SK-N-SH (cell line): ENCODE measurements around the gene LCNL1. TPM values are rescaled to one million over a fixed set of nuclear protein-coding genes. Genes with fewer than 3 reads are reported as not detected.

ENCODE experiments used
- CTCF ChIA-PET: fragments of 300-600, 350-600 bp; formaldehyde crosslinking; extraction: SDS; loops from one replicate; lab custom pipeline; 2021; lab: Yijun Ruan, JAX
- POLR2A ChIA-PET: fragments of 350-600 bp; sonication (Branson Sonifier 250); formaldehyde crosslinking; extraction: SDS; loops from one replicate; lab custom pipeline; 2020; ENCODE audit warnings: antibody characterized with exemption, inconsistent platforms; lab: Yijun Ruan, JAX
- DNase-seq: peaks from one replicate; pipeline ENCODE4 v3.0.0; 2012
- H2AFZ ChIP-seq: fragments of 200-600 bp; sonication (generic); 2 replicates; pipeline ENCODE4 v1.8.1; 2016; ENCODE audit warnings: antibody characterized with exemption, mild to moderate bottlenecking, low read depth
- H3F3A ChIP-seq: fragments of 200-600 bp; sonication (generic); replicated peaks from 2 replicates; pipeline ENCODE3; 2016; ENCODE audit warnings: antibody characterized with exemption, mild to moderate bottlenecking; ENCODE audit not compliant: insufficient read depth
- H3K27ac ChIP-seq, 2 experiments: fragments of 200-500 bp in 1 of 2; fragments of 200-600 bp in 1 of 2; sonication (Bioruptor generic) in 1 of 2; sonication (generic), shearing (Covaris generic) in 1 of 2; 2 replicates each; pipeline versions ENCODE4 v1.5.1 to v1.6.1; 2014 to 2016; ENCODE audit warnings: low read depth in 2 of 2, inconsistent platforms in 1 of 2, low read length in 1 of 2, mild to moderate bottlenecking in 1 of 2, mixed read lengths in 1 of 2
- H3K27me3 ChIP-seq: fragments of 200-600 bp; sonication (generic), shearing (Covaris generic); 2 replicates; pipeline ENCODE4 v1.6.1; 2016; ENCODE audit warnings: mixed run types; ENCODE audit not compliant: insufficient read depth
- H3K36me3 ChIP-seq, 2 experiments: fragments of 200-500 bp in 1 of 2; fragments of 200-600 bp in 1 of 2; sonication (Bioruptor generic) in 1 of 2; sonication (generic) in 1 of 2; replicated peaks in 1 of 2; 2 replicates each; pipeline versions ENCODE3 to v1.5.1; 2014 to 2016; ENCODE audit warnings: low read length in 1 of 2, mild to moderate bottlenecking in 1 of 2; ENCODE audit not compliant: insufficient read depth in 2 of 2, control insufficient read depth in 1 of 2
- H3K4me1 ChIP-seq, 2 experiments: fragments of 200-500 bp in 1 of 2; fragments of 200-600 bp in 1 of 2; sonication (Bioruptor generic) in 1 of 2; sonication (generic), shearing (Covaris generic) in 1 of 2; 2 replicates each; pipeline versions ENCODE4 v1.5.1 to v1.6.1; 2014 to 2016; ENCODE audit warnings: low read depth in 1 of 2, low read length in 1 of 2, mixed run types in 1 of 2; ENCODE audit not compliant: insufficient read depth in 2 of 2, control insufficient read depth in 1 of 2
- H3K4me2 ChIP-seq: fragments of 200-600 bp; sonication (generic), shearing (Covaris generic); 2 replicates; pipeline ENCODE4 v1.6.1; 2017; ENCODE audit warnings: mixed run types
- H3K4me3 ChIP-seq, 2 experiments: fragments of 200-500 bp in 1 of 2; fragments of 200-600 bp in 1 of 2; sonication (Bioruptor generic) in 1 of 2; sonication (generic), shearing (Covaris generic) in 1 of 2; 2 replicates each; pipeline versions ENCODE4 v1.5.1 to v1.8.1; 2014 to 2016; ENCODE audit warnings: low read depth in 2 of 2, inconsistent platforms in 1 of 2, low read length in 1 of 2, mild to moderate bottlenecking in 1 of 2, mixed read lengths in 1 of 2, moderate library complexity in 1 of 2
- H3K79me2 ChIP-seq: fragments of 200-600 bp; sonication (generic); 2 replicates; pipeline ENCODE4 v1.8.1; 2017; ENCODE audit warnings: mild to moderate bottlenecking; ENCODE audit not compliant: insufficient read depth
- H3K9ac ChIP-seq: fragments of 200-600 bp; sonication (generic); 2 replicates; pipeline ENCODE4 v1.6.1; 2017; ENCODE audit warnings: mixed run types
- H3K9me2 ChIP-seq: fragments of 200-600 bp; sonication (generic); 2 replicates; pipeline ENCODE4 v1.6.1; 2017; ENCODE audit warnings: mixed run types
- H3K9me3 ChIP-seq: fragments of 200-600 bp; sonication (generic); 2 replicates; pipeline ENCODE4 v1.6.1; 2017; ENCODE audit warnings: mixed run types, mild to moderate bottlenecking, moderate library complexity
- H4K20me1 ChIP-seq: fragments of 200-600 bp; sonication (generic); 2 replicates; pipeline ENCODE4 v1.6.1; 2017; ENCODE audit warnings: mild to moderate bottlenecking, mixed run types; ENCODE audit not compliant: insufficient read depth
- CHD2 ChIP-seq: fragments of 150-350 bp; IDR thresholded peaks from 2 replicates; pipeline ENCODE4 v1.6.1; 2018; ENCODE audit warnings: low read length; ENCODE audit not compliant: partially characterized antibody
- CTCF ChIP-seq: fragments of 200-600 bp; sonication (generic); IDR thresholded peaks from 2 replicates; pipeline ENCODE4 v1.6.1; 2017; ENCODE audit warnings: antibody characterized with exemption, mild to moderate bottlenecking, moderate library complexity
- EZH2phosphoT487 ChIP-seq: fragments of 200-600 bp; sonication (generic); IDR thresholded peaks from 2 replicates; pipeline ENCODE4 v1.6.1; 2017; ENCODE audit warnings: low read depth, mixed run types, mild to moderate bottlenecking, antibody characterized with exemption, moderate library complexity, borderline replicate concordance
- FOXM1 ChIP-seq: IDR thresholded peaks from 2 replicates; pipeline ENCODE4 v1.4.0; 2012; ENCODE audit warnings: low read depth, mild to moderate bottlenecking
- IRF3 ChIP-seq: fragments of 150-350 bp; IDR thresholded peaks from 2 replicates; pipeline ENCODE4 v1.6.1; 2016; ENCODE audit warnings: mild to moderate bottlenecking, low read depth, low read length
- MAX ChIP-seq: IDR thresholded peaks from 2 replicates; pipeline ENCODE4 v1.4.0; 2012; ENCODE audit warnings: low read depth
- MEF2A ChIP-seq: IDR thresholded peaks from 2 replicates; pipeline ENCODE4 v1.4.0; 2012; ENCODE audit warnings: low read depth, borderline replicate concordance
- NFIC ChIP-seq: IDR thresholded peaks from 2 replicates; pipeline ENCODE4 v1.4.0; 2012; ENCODE audit warnings: borderline replicate concordance
- NRF1 ChIP-seq: IDR thresholded peaks from 2 replicates; pipeline ENCODE4 v1.6.1; 2012; ENCODE audit warnings: low read depth, mild to moderate bottlenecking, low read length
- POLR2AphosphoS5 ChIP-seq: IDR thresholded peaks from 2 replicates; pipeline ENCODE4 v1.6.1; 2012; ENCODE audit warnings: low read depth, low read length
- RAD21 ChIP-seq: IDR thresholded peaks from 2 replicates; pipeline ENCODE4 v1.6.1; 2012; ENCODE audit warnings: mild to moderate bottlenecking, low read length
- RCOR1 ChIP-seq: fragments of 150-350 bp; IDR thresholded peaks from 2 replicates; pipeline ENCODE4 v1.6.1; 2017; ENCODE audit warnings: antibody characterized with exemption, low read length
- RXRA ChIP-seq: IDR thresholded peaks from 2 replicates; pipeline ENCODE4 v1.4.0; 2012; ENCODE audit warnings: low read depth, mild to moderate bottlenecking, borderline replicate concordance
- SIN3A ChIP-seq: IDR thresholded peaks from 2 replicates; pipeline ENCODE4 v1.6.1; 2012; ENCODE audit warnings: low read depth, mild to moderate bottlenecking, low read length, moderate library complexity, borderline replicate concordance
- TAF1 ChIP-seq: IDR thresholded peaks from 2 replicates; pipeline ENCODE4 v1.6.1; 2012; ENCODE audit warnings: low read depth, mild to moderate bottlenecking, low read length, moderate library complexity, borderline replicate concordance
- TCF12 ChIP-seq: IDR thresholded peaks from 2 replicates; pipeline ENCODE4 v1.4.0; 2012
- USF1 ChIP-seq: IDR thresholded peaks from 2 replicates; pipeline ENCODE4 v1.4.0; 2012; ENCODE audit warnings: low read depth, borderline replicate concordance
- USF2 ChIP-seq: fragments of 150-350 bp; IDR thresholded peaks from 2 replicates; pipeline ENCODE4 v1.6.1; 2017; ENCODE audit warnings: antibody characterized with exemption, low read length, low read depth, borderline replicate concordance
- YY1 ChIP-seq: IDR thresholded peaks from 2 replicates; pipeline ENCODE4 v1.4.0; 2012; ENCODE audit warnings: low read depth, mild to moderate bottlenecking
- WGBS: methylation state at CpG from one replicate; pipeline ENCODE4 v1.1.6; 2017; ENCODE audit warnings: low lambda C conversion rate; 5-methylcytosine and 5-hydroxymethylcytosine counted together
- polyA plus RNA-seq, 3 experiments: library from polyadenylated mRNA; depleted of rRNA; stranded (reverse); fragments of >200 nt; gene quantifications; 2 replicates each; pipeline ENCODE4 v1.2.3, GENCODE V29; 2012

LCNL1 gene
- polyA plus RNA-seq, 1 of the 3 experiments (the other 2 are of a cell fraction) = not detected

GRCh38 chr9:136934277-136934676 lies 48.5 kb upstream of the LCNL1 start:
- H3K9me2 ChIP-seq = no peaks in the 10 kb centered on the region
- H3K27me3 ChIP-seq = no peaks in the 10 kb centered on the region
- CTCF ChIA-PET = no interaction called here
- no peak overlapping the region for H3K4me3 ChIP-seq
- WGBS = 89% methylated on average over 3 of the region's 3 CpGs
- no peak overlapping the region for H3K27ac ChIP-seq
- no peaks in the 10 kb centered on the region for H3K4me1 ChIP-seq
- H3K79me2 ChIP-seq = no peaks in the 10 kb centered on the region
- TF ChIP-seq USF1 = no peak
- TF ChIP-seq POLR2AphosphoS5 = no peak
- TF ChIP-seq EZH2phosphoT487 = no peak
- TF ChIP-seq, all 33 proteins: peak for 0
- no peak for DNase-seq
- Histone ChIP-seq H3K9ac (no peak overlapping the region), H3K36me3 (peaks cover under 1 to 27% of the 10 kb centered on the region in 2 experiments), H3K4me2 (no peak overlapping the region), H4K20me1 (no peaks in the 10 kb centered on the region), H3K9me3 (no peaks in the 10 kb centered on the region), H3F3A (peaks cover 13% of the 10 kb centered on the region), H2AFZ (no peak overlapping the region)
- POLR2A ChIA-PET = no interaction called here

GRCh38 chr9:136935651-136936050 lies 47.1 kb upstream of the LCNL1 start:
- H3K27me3 ChIP-seq = no peaks in the 10 kb centered on the region
- POLR2A ChIA-PET = no interaction called here
- no peaks in the 10 kb centered on the region for H3K9me2 ChIP-seq
- H3K27ac ChIP-seq = no peak overlapping the region
- CTCF ChIA-PET = no interaction called here
- no peak overlapping the region for H3K4me3 ChIP-seq
- no peak for DNase-seq
- WGBS = 96% methylated on average over 3 of the region's 3 CpGs
- H3K79me2 ChIP-seq = no peaks in the 10 kb centered on the region
- peaks cover 15 to 27% of the 10 kb centered on the region in 2 experiments for H3K36me3 ChIP-seq
- no peaks in the 10 kb centered on the region for H4K20me1 ChIP-seq
- no peak overlapping the region for H3K9ac ChIP-seq
- no peak overlapping the region for H2AFZ ChIP-seq
- no peaks in the 10 kb centered on the region for H3K4me1 ChIP-seq
- TF ChIP-seq RAD21 = no peak
- no peak for TF ChIP-seq MEF2A
- no peak for TF ChIP-seq CHD2
- no peak for TF ChIP-seq SIN3A
- no peak for TF ChIP-seq YY1
- no peak for TF ChIP-seq EZH2phosphoT487
- TF ChIP-seq USF2 = no peak
- TF ChIP-seq MAX = no peak
- TF ChIP-seq IRF3 = no peak
- no peak for TF ChIP-seq USF1
- no peak for TF ChIP-seq FOXM1
- TF ChIP-seq POLR2AphosphoS5 = no peak
- TF ChIP-seq TCF12 = no peak
- no peak for TF ChIP-seq CTCF
- TF ChIP-seq RXRA = no peak
- no peak for TF ChIP-seq RCOR1
- no peak for TF ChIP-seq NRF1
- TF ChIP-seq NFIC = no peak
- TF ChIP-seq TAF1 = no peak
- peaks cover 14% of the 10 kb centered on the region for H3F3A ChIP-seq
- H3K9me3 ChIP-seq = no peaks in the 10 kb centered on the region
- no peak overlapping the region for H3K4me2 ChIP-seq
